ENCODE results near the gene C1orf232. TPM values are rescaled to one million over a fixed set of nuclear protein-coding genes. Genes with fewer than 3 reads are reported as not detected.
A peak's percentile ranks its signal among the peaks of the same experiment; 100 is the strongest.

Gene C1orf232
- total and polyA plus RNA-seq, 2 of the 4 experiments (the other 2 are of a cell fraction), result not detected

DNA sequence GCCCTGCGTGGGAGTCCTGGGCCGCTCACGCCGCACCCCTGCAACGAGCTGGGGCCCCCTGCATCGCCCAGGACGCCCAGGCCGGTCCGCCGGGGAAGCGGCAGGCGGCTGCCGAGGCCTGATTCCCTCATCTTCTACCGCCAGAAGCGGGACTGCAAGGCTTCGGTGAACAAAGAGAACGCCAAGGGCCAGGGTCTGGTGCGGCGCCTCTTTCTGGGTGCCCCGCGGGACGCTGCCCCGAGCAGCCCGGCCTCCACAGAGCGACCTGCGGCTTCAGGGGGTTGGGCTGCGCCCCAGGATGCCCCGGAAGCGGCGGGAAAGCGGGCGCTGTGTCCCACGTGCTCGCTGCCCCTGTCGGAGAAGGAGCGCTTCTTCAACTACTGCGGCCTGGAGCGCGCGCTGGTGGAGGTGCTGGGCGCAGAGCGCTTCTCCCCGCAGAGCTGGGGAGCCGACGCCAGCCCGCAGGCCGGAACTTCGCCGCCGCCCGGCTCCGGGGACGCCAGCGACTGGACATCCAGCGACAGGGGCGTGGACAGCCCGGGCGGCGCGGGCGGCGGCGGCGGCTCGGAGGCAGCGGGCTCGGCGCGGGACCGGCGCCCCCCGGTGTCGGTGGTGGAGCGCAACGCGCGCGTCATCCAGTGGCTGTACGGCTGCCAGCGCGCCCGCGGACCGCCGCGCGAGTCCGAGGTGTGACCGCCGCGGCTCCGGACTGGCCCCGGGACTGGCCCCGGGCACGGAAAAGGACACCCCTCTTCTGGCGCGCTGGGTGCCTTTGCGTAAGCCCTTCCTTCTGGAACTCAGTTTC, 7.1 kb downstream of the C1orf232 start:
- Histone ChIP-seq H3K23ac (ENCODE audit: low read depth, low read length) (no peak overlapping the region), H3K9me1 (ENCODE audit: insufficient read depth, low read length) (no peaks in the 10 kb centered on the region), H3K4me3 (ENCODE audit: insufficient read depth, low read depth, low read length) (peak overlapping the region; percentile 41), H3K4me2 (ENCODE audit: low read depth, low read length) (peak overlapping the region; percentile 78), H2AFZ (replicated peaks; ENCODE audit: low read length, poor library complexity) (peak overlapping the region; percentile 89), H3K4me1 (ENCODE audit: control insufficient read depth, insufficient read depth, low read length) (peaks cover 4% of the 10 kb centered on the region), H2AK9ac (replicated peaks; ENCODE audit: low read depth, low read length, poor library complexity) (peak overlapping the region; percentile 58), H3K9me3 (ENCODE audit: control insufficient read depth, insufficient read depth, low read length) (no peaks in the 10 kb centered on the region), H2BK15ac (ENCODE audit: low read depth, low read length) (no peak overlapping the region), H2BK5ac (ENCODE audit: low read depth, low read length, poor library complexity, severe bottlenecking) (no peak overlapping the region), H3K4ac (ENCODE audit: low read depth, low read length) (no peak overlapping the region), H2BK120ac (ENCODE audit: low read depth, low read length) (no peak overlapping the region), H4K20me1 (ENCODE audit: insufficient read depth, low read length) (no peaks in the 10 kb centered on the region), H3K9ac (ENCODE audit: low read depth, low read length) (no peak overlapping the region), H3K79me1 (ENCODE audit: low read depth in 1 of 2, low read length in 2 of 2) (no peaks in the 10 kb centered on the region), H3K27ac (ENCODE audit: insufficient read depth, low read length) (no peak overlapping the region; the same call in 1 of the 2 replicates), H3K27me3 (ENCODE audit: control insufficient read depth, insufficient read depth, low read length) (peaks cover 31% of the 10 kb centered on the region; the same call in 1 of the 2 replicates), H3K56ac (ENCODE audit: extremely low read depth, insufficient read depth, low read length) (no peak overlapping the region), H4K8ac (ENCODE audit: low read depth in 2 of 2, low read length in 2 of 2) (no peak overlapping the region), H2AK5ac (ENCODE audit: low read depth, low read length) (no peak overlapping the region), H3K36me3 (ENCODE audit: control insufficient read depth, insufficient read depth, low read length) (no peaks in the 10 kb centered on the region), H3K14ac (replicated peaks; ENCODE audit: low read depth, low read length) (no peak overlapping the region), H4K5ac (ENCODE audit: low read depth, low read length) (no peak overlapping the region), H3K18ac (ENCODE audit: low read depth, low read length) (no peak overlapping the region), H4K91ac (ENCODE audit: insufficient read depth, low read depth, low read length) (no peak overlapping the region), H2BK20ac (ENCODE audit: low read depth, low read length) (no peak overlapping the region)
- ChIA-PET CTCF (no interaction called here), POLR2A (ENCODE audit: unreplicated experiment) (no interaction called here)
- ATAC-seq (ENCODE audit: low read depth) (peak; percentile 74), DNase-seq (peak; percentile 31)
- 2% methylated on average over 64 of the region's 98 CpGs; no CpG with 5 or more reads in 1 of the 2 experiments for WGBS, 2 experiments (ENCODE audit: extremely low coverage in 2 of 2, insufficient read length in 1 of 2)
- in situ Hi-C loops (cut with MboI; ENCODE audit: low sequenced_read_pairs), result no loop called here
- TF ChIP-seq MAZ (IDR thresholded peaks at IDR 0.05; ENCODE audit: borderline replicate concordance, low read depth, low read length) (no peak), ELK1 (IDR thresholded peaks at IDR 0.05; ENCODE audit: borderline replicate concordance, low read depth, low read length) (no peak), USF2 (IDR thresholded peaks at IDR 0.05; ENCODE audit: low read depth, low read length) (no peak), RFX5 (IDR thresholded peaks at IDR 0.05; ENCODE audit: low read depth, low read length) (no peak), POLR2A (IDR thresholded peaks at IDR 0.05; ENCODE audit: low read depth, low read length) (no peak), MXI1 (IDR thresholded peaks at IDR 0.05; ENCODE audit: borderline replicate concordance, low read depth, low read length) (no peak), BHLHE40 (IDR thresholded peaks at IDR 0.05; ENCODE audit: low read depth, low read length) (no peak), FOS (IDR thresholded peaks at IDR 0.05; ENCODE audit: low read depth, low read length) (no peak), CEBPB (IDR thresholded peaks at IDR 0.05; ENCODE audit: low read depth, low read length) (no peak), CHD1 (IDR thresholded peaks at IDR 0.05; ENCODE audit: low read depth, low read length) (no peak), MAFK (IDR thresholded peaks at IDR 0.05; ENCODE audit: low read depth, low read length) (no peak), SMC3 (IDR thresholded peaks at IDR 0.05; ENCODE audit: low read depth, low read length) (no peak), RAD21 (IDR thresholded peaks at IDR 0.05; ENCODE audit: low read length) (no peak)
- TF ChIP-seq, protein P1, sequence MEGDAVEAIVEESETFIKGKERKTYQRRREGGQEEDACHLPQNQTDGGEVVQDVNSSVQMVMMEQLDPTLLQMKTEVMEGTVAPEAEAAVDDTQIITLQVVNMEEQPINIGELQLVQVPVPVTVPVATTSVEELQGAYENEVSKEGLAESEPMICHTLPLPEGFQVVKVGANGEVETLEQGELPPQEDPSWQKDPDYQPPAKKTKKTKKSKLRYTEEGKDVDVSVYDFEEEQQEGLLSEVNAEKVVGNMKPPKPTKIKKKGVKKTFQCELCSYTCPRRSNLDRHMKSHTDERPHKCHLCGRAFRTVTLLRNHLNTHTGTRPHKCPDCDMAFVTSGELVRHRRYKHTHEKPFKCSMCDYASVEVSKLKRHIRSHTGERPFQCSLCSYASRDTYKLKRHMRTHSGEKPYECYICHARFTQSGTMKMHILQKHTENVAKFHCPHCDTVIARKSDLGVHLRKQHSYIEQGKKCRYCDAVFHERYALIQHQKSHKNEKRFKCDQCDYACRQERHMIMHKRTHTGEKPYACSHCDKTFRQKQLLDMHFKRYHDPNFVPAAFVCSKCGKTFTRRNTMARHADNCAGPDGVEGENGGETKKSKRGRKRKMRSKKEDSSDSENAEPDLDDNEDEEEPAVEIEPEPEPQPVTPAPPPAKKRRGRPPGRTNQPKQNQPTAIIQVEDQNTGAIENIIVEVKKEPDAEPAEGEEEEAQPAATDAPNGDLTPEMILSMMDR (conservative IDR thresholded peaks at IDR 0.05; ENCODE audit: low read depth, low read length), result no peak; the same call in 1 of the 2 replicates
- BruUV-seq (replicated peaks), result no TSS peak
- dilution Hi-C loops (cut with HindIII; ENCODE audit: low sequenced_read_pairs, unreplicated experiment), result no loop called here
- intact Hi-C loops (cut with micrococcal nuclease), result no loop called here

Data from IMR-90 (cell line).